GM18858 (cell line): ENCODE measurements around the gene WDR54.
"Not testable (repeated sequence)": the region's sequence is repeated elsewhere in the genome, so short reads cannot be mapped to it uniquely, and the experiment has no call there.

Experiments
- ATAC-seq: cut with Tn5 transposase; IDR thresholded peaks from one replicate; pipeline ENCODE4 v1.9.1; 2021; ENCODE audit not compliant: unreplicated experiment

Gene WDR54

DNA sequence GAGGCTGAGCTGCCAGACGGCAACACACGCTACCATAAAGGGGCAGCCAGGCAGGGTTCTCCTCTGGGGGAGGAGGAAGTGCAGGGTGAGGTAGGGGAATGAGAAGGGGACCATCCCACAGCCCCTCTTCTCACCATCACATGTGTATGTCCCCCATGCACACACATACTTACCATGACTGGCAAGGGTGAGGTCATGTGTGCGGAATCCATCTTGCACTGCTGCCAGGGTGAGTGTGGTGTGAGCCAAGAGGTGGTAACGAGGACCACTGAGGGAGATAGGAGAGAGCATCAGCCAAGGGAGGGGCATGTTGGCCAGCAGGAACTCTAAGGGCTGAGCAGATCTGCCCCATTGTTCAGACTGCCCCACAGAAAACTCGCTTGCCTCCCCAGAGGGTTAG lies 7.1 kb downstream of the WDR54 start:
- no peak for ATAC-seq

GRCh38 chr2:74429487-74430451 lies 8.2 kb downstream of the WDR54 start:
- ATAC-seq, result no peak

GRCh38 chr2:74430502-74430901 lies 9.0 kb downstream of the WDR54 start:
- no peak for ATAC-seq

DNA sequence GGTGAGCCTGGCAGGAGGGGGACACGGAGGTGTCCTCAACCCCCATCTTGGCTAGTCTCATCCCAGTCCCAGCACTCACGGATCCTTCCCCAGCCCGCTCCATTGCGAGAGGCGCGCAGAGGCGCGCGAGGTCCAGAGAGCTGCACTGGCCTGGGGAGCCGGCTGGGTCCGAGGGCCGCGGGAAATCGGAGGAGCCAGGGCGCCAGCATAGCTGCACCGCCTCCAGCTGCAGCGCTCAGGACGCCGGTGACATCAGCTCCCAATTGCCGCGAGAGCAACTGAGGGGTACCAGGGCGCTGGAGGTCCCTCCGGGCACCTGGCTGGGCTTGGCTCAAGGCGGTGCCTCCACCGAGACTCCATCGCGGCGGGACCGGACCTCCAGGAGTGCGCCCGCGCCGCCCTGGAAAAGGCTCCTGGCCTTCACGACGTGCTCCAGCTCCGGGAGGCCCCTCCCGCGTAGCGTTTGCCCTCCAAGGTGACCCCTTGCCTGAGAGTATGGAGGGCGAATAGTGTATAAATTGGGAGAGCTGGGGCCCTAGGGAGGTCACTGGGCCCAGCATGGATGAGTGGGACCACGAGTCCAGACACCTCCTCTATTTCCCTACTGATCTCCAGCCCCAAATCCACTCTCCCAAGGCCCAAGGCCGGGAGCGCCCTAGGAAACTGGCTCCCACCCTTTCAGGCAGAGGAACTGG lies 14.7 kb downstream of the WDR54 start:
- ATAC-seq, result no peak

DNA sequence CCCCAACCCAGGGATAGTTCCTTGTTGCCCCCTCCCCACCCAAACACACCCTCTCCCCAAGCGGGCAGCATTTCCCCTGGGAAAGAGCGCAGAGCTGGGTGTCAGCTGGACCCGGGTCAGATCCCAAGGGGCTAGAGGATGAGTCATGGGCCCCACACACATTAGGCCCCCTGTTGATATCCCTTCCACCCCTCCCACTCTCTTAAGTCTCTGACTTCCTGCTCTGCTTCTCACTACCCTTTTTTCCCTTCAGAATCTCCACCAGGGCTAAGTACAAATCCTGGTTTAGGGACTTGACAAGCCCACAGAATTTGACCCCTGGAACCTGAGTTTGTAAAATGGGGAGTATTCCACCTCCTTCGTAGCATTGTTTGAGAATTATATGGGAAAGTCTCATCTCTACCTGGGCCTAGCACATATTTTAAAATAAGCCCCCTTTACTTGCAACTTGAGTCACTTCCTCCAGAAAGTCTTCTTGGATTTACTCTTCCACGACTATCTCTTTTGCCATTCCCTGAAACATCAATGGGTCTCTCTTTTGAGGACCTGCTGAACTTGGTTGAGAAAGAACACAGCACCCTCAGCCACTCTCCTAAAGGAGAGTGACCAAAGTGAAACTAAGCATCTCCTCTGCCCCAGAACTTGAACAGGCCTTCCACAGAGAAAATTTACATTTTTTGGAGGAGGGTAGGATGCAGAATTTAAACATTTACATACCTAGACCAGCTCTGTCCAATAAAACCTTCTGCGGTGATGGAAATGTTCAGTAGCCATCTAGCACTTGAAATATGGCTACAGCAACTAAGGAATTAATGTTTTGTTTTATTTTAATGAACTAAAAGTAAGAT lies 15.5 kb downstream of the WDR54 start:
- no peak for ATAC-seq

- ATAC-seq, result no peak
Measured at GRCh38 chr2:74438248-74438647, 16.7 kb downstream of the WDR54 start.

GRCh38 chr2:74439373-74439772 lies 17.8 kb downstream of the WDR54 start:
- no peak for ATAC-seq

- no peak for ATAC-seq
Measured at GRCh38 chr2:74439803-74440377, 18.4 kb downstream of the WDR54 start.

- ATAC-seq, result peak; percentile 87
Measured at GRCh38 chr2:74440378-74441169, 19.0 kb downstream of the WDR54 start.

- no peak for ATAC-seq
Measured at GRCh38 chr2:74441170-74441689, 19.7 kb downstream of the WDR54 start.

GRCh38 chr2:74441690-74442482 lies 20.4 kb downstream of the WDR54 start, which contains the start of gene RTKN:
RTKN (minus strand) TSS chr2:74441937; CDS start chr2:74441816, 121 bp downstream.
- ATAC-seq, result no peak

- ATAC-seq, result not testable (repeated sequence)
Measured at GRCh38 chr2:74442483-74443297, 21.2 kb downstream of the WDR54 start.

GRCh38 chr2:74444498-74445318 lies 23.2 kb downstream of the WDR54 start:
- ATAC-seq, result no peak

DNA sequence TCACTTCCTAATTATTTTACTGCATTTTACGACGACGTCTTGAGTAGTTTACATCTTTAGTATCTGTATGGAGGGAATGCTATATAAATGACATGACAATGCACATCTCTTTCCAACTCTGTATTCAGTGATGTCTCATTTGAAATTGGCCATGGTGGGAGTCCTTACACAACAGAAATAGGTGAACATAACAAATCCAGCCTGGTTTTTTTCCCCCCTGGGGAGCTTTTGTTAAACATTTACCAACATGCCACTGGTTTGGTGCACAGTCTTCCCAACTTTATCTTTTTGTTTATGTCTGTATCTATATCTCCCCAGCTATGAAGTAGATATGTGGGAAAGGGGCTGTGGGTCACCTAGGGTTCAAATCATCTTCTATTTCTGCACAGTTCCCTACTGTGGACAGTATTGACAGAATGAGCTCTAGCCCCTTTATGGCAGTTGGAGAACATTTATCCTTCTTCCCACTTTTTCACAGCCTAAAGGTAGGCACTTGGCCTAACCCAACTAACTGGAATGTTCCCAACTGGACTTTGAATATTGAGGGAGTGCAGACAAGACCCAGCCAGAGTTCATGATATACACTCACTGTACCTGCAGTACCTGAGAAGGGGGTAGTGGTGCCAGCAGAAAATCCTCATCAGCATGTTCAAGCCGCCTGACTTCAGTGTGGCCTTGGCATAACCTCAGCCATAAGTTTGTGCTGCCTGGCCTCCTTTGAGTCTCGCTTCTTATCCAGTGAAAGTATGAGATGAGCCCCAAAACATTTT lies 25.9 kb downstream of the WDR54 start:
- no peak for ATAC-seq

- no peak for ATAC-seq
Measured at GRCh38 chr2:74448771-74449170, 27.2 kb downstream of the WDR54 start.

GRCh38 chr2:74450570-74451190 lies 29.1 kb downstream of the WDR54 start:
- no peak for ATAC-seq
